Esophagus muscularis mucosa (tissue), 4 donors: ENCODE results near the gene FYB1.

Experiments used
- CTCF ChIP-seq, 3 experiments: fragments of 200-600 bp in 2 of 3; fragments of 450-650 bp in 1 of 3; sonication (generic) in 2 of 3; IDR thresholded peaks; one replicate each; pipeline ENCODE4 v1.5.1; 2017 to 2019; ENCODE audit warnings: antibody characterized with exemption in 3 of 3, mild to moderate bottlenecking in 2 of 3, moderate library complexity in 1 of 3
- EP300 ChIP-seq: sonication (generic); formaldehyde crosslinking; IDR thresholded peaks from one replicate; pipeline ENCODE4 v1.6.1; 2017; ENCODE audit warnings: antibody characterized with exemption
- POLR2A ChIP-seq: fragments of 450-650 bp; IDR thresholded peaks from one replicate; pipeline ENCODE4 v1.6.1; 2017; ENCODE audit warnings: antibody characterized with exemption, moderate library complexity, mild to moderate bottlenecking, low read depth

- TF ChIP-seq CTCF (IDR thresholded peaks at IDR 0.05) (no peak), POLR2A (no peak), EP300 (no peak)
These were observed 12.6 kb upstream of the FYB1 start for GRCh38 chr5:39231705-39232525.
